NOMO-1 (cell line): ENCODE results near the gene SHANK1.

Source experiments
- DNase-seq, 2 experiments: peaks; one replicate each; lab custom pipeline; 2025; ENCODE audit not compliant: unreplicated experiment in 2 of 2; lab: John Stamatoyannopoulos, UW

The SHANK1 gene

GRCh38 chr19:50662651-50663481, 56.7 kb downstream of the SHANK1 start:
- DNase-seq = no peak

GRCh38 chr19:50661766-50662650, 57.6 kb downstream of the SHANK1 start:
- DNase-seq = no peak

GRCh38 chr19:50661023-50661422, 58.6 kb downstream of the SHANK1 start:
- no peak for DNase-seq

GRCh38 chr19:50660088-50660366, 59.6 kb downstream of the SHANK1 start:
- no peak for DNase-seq

- peak in 1 of 2 experiments; percentile 31 for DNase-seq
These were observed 60.1 kb downstream of the SHANK1 start for GRCh38 chr19:50659318-50660087.

GRCh38 chr19:50658441-50659317, 60.9 kb downstream of the SHANK1 start:
- DNase-seq = peak; percentile 90 to 96

GRCh38 chr19:50657712-50658440, 61.7 kb downstream of the SHANK1 start:
- DNase-seq = peak; percentile 99

- DNase-seq = no peak
These were observed 62.4 kb downstream of the SHANK1 start for GRCh38 chr19:50657222-50657669.

- no peak for DNase-seq
These were observed 64.7 kb downstream of the SHANK1 start for GRCh38 chr19:50654882-50655281.

- no peak for DNase-seq
These were observed 66.9 kb downstream of the SHANK1 start for GRCh38 chr19:50652722-50653121.

- no peak for DNase-seq
These were observed 68.4 kb downstream of the SHANK1 start for GRCh38 chr19:50651174-50651573.

GRCh38 chr19:50649433-50650391, 69.9 kb downstream of the SHANK1 start, which contains the start of gene C19orf81:
C19orf81 (plus strand) TSS chr19:50649445; CDS start chr19:50649445, 0 bp downstream.
- no peak for DNase-seq

GRCh38 chr19:50648659-50649058, 70.9 kb downstream of the SHANK1 start:
- DNase-seq = no peak

- peak in 1 of 2 experiments; percentile 55 for DNase-seq
These were observed 71.6 kb downstream of the SHANK1 start for GRCh38 chr19:50647879-50648615.

- no peak for DNase-seq
These were observed 73.4 kb downstream of the SHANK1 start for GRCh38 chr19:50646074-50646807.

GRCh38 chr19:50645107-50645506, 74.5 kb downstream of the SHANK1 start:
- no peak for DNase-seq
